ENCODE results near the gene PLXNA4.

- no peak for TF ChIP-seq CTCF (IDR thresholded peaks at IDR 0.05; ENCODE audit: low read length)
- no peak for TF ChIP-seq EZH2 (IDR thresholded peaks at IDR 0.05; ENCODE audit: borderline replicate concordance, low read length)
These were observed 461.9 kb downstream of the PLXNA4 start for GRCh38 chr7:132114411-132114810.
